Chondrocyte (in vitro differentiated cells): Measurements from ENCODE around the gene ABHD1. TPM values are rescaled to one million over a fixed set of nuclear protein-coding genes. Genes with fewer than 3 reads are reported as not detected.

Experiments used
- DNase-seq: peaks from one replicate; pipeline ENCODE4 v3.0.0; 2021; ENCODE audit warnings: mixed read lengths, low spot score
- H3K27ac Mint-ChIP-seq: one replicate; pipeline ENCODE4 v1.8.0; 2021; ENCODE audit warnings: mild to moderate bottlenecking, moderate library complexity, mixed read lengths; ENCODE audit not compliant: unreplicated experiment
- H3K27me3 Mint-ChIP-seq: 2 replicates; pipeline ENCODE4 v1.8.0; 2021; ENCODE audit warnings: low read depth, mixed read lengths
- H3K36me3 Mint-ChIP-seq: 2 replicates; pipeline ENCODE4 v1.8.0; 2021; ENCODE audit warnings: low read depth, mixed read lengths
- H3K4me1 Mint-ChIP-seq: 2 replicates; pipeline ENCODE4 v1.8.0; 2021; ENCODE audit warnings: low read depth, mild to moderate bottlenecking, mixed read lengths
- H3K4me3 Mint-ChIP-seq: one replicate; pipeline ENCODE4 v1.8.0; 2021; ENCODE audit warnings: mild to moderate bottlenecking, moderate library complexity, mixed read lengths; ENCODE audit not compliant: unreplicated experiment
- H3K9me3 Mint-ChIP-seq: 2 replicates; pipeline ENCODE4 v1.8.0; 2021; ENCODE audit warnings: low read depth, mixed read lengths
- CTCF ChIP-seq: fragments of 200-600 bp; sonication (generic); IDR thresholded peaks from 2 replicates; pipeline ENCODE4 v1.5.0; 2021; ENCODE audit warnings: antibody characterized with exemption, mild to moderate bottlenecking, moderate library complexity
- total RNA-seq: library from RNA; stranded (reverse); gene quantifications from 3 replicates; pipeline ENCODE4 v1.2.1, GENCODE V29; 2021

ABHD1 gene
- total RNA-seq, 1 donor from 2014 or later, result 0.30 TPM

DNA sequence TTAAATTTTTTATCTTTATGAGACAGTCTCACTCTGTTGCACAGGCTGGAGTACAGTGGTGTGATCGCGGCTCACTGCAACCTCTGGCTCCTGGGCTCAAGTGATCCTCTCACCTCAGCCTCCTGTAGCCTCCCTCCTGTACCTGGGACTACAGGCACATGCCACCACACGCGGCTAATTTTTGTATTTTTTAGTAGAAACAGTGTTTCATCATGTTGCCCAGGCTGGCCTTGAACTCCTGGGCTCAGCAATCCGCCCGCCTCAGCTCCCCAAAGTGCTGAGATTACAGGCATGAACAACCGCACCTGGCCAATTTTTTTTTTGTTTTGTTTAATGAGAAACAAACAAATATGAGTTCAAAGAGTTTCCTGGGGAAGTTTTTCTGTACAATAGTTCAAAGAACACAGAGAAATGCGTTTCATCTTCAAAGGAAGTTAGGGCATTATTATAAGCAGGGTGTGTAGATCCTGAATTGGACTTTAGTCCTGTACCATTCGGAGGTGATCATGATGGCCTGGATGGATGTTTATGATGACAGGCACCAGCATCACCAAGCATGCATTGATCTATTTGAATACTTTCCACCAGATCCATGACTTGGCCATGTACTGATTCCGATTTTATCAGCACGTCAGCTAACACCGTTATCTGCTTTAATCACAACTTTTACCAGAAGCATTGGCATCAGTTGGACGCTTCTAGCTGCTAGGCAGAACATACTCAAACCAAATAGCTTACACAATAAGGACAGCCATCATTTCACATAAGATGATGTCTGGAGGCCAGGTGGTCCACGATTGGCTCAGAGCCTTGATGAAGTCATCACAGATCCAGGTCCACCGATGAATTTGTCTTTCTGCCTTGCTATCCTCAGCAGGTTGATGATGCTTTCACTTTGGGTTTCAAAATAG lies 54.1 kb downstream of the ABHD1 start:
- no peaks in the 10 kb centered on the region for H3K9me3 Mint-ChIP-seq
- H3K4me3 Mint-ChIP-seq, result no peak overlapping the region

DNA sequence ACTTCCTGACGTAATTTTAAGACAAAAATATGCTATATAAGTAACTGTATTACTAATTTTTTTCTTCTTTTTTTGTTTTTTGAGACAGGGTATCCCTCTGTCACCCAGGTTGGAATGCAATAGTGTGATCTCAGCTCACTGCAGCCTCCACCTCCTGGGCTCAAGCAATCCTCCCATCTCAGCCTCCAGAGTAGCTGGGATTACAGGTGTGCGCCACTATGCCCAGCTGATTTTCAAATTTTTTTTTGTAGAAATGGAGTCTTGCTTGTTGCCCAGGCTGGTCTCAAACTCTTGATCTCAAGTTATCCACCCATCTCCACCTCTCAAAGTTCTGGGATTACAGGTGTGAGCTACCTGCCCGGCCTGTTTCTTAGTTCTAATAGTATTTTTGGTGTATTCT lies 54.9 kb downstream of the ABHD1 start:
- Mint-ChIP-seq H3K27ac (no peak overlapping the region), H3K4me3 (no peak overlapping the region), H3K4me1 (peaks cover 3% of the 10 kb centered on the region), H3K9me3 (no peaks in the 10 kb centered on the region), H3K36me3 (no peaks in the 10 kb centered on the region), H3K27me3 (peaks cover 10% of the 10 kb centered on the region)
- no peak for TF ChIP-seq CTCF
- no peak for DNase-seq

More for the DNA sequence above, 54.1 kb downstream of the ABHD1 start:
- no peak for DNase-seq
- H3K27me3 Mint-ChIP-seq, result peaks cover 14% of the 10 kb centered on the region
- TF ChIP-seq CTCF, result no peak
- no peak overlapping the region for H3K27ac Mint-ChIP-seq
- no peaks in the 10 kb centered on the region for H3K36me3 Mint-ChIP-seq
- H3K4me1 Mint-ChIP-seq, result peaks cover 3% of the 10 kb centered on the region

GRCh38 chr2:27179344-27180000 lies 55.9 kb downstream of the ABHD1 start:
- Mint-ChIP-seq H3K27ac (no peak overlapping the region), H3K27me3 (peaks cover 12% of the 10 kb centered on the region), H3K9me3 (no peaks in the 10 kb centered on the region), H3K4me1 (peaks cover 3% of the 10 kb centered on the region), H3K4me3 (no peak overlapping the region), H3K36me3 (no peaks in the 10 kb centered on the region)
- no peak for TF ChIP-seq CTCF
- no peak for DNase-seq

Other genes with a start within 250 kb of the ABHD1 start
- 12.0 to 16.9 TPM (median 12.3 TPM) in 3 replicates for gene MAPRE3, start 153.2 kb upstream of the ABHD1 start, total RNA-seq
- 107 to 166 TPM (median 110 TPM) in 3 replicates for gene TMEM214, start 90.8 kb upstream of the ABHD1 start, total RNA-seq
- 14.0 to 31.8 TPM (median 16.3 TPM) in 3 replicates for gene AGBL5, start 72.1 kb upstream of the ABHD1 start, total RNA-seq
- gene OST4, start 52.2 kb upstream of the ABHD1 start, total RNA-seq, result 473 to 494 TPM (median 478 TPM) in 3 replicates
- 180 to 235 TPM (median 182 TPM) in 3 replicates for gene EMILIN1, start 45.2 kb upstream of the ABHD1 start, total RNA-seq
- 1.2 to 1.9 TPM (median 1.3 TPM) in 3 replicates for gene KHK, start 37.0 kb upstream of the ABHD1 start, total RNA-seq
- gene CGREF1, start 4.7 kb upstream of the ABHD1 start, total RNA-seq, result 9.6 to 15.9 TPM (median 13.5 TPM) in 3 replicates
- 44.7 to 53.0 TPM (median 49.4 TPM) in 3 replicates for gene PREB, start 10.8 kb downstream of the ABHD1 start, total RNA-seq
- gene PRR30, start 15.6 kb downstream of the ABHD1 start, total RNA-seq, result not detected in 3 replicates
- gene TCF23, start 25.2 kb downstream of the ABHD1 start, total RNA-seq, result not detected in 3 replicates
- 79.0 to 116 TPM (median 91.2 TPM) in 3 replicates for gene ATRAID, start 88.2 kb downstream of the ABHD1 start, total RNA-seq
- 21.8 to 27.9 TPM (median 24.3 TPM) in 3 replicates for gene SLC5A6, start 88.5 kb downstream of the ABHD1 start, total RNA-seq
- gene CAD, start 93.6 kb downstream of the ABHD1 start, total RNA-seq, result 54.8 to 88.4 TPM (median 55.0 TPM) in 3 replicates
- gene SLC30A3, start 139.2 kb downstream of the ABHD1 start, total RNA-seq, result 0.17 to 0.31 TPM in 2 of 3 replicates, not detected in the other
- gene DNAJC5G, start 151.6 kb downstream of the ABHD1 start, total RNA-seq, result not detected in 3 replicates
- not detected in 3 replicates for gene TRIM54, start 158.6 kb downstream of the ABHD1 start, total RNA-seq
- gene UCN, start 184.6 kb downstream of the ABHD1 start, total RNA-seq, result 1.2 to 2.7 TPM (median 1.5 TPM) in 3 replicates
- 57.6 to 68.7 TPM (median 57.7 TPM) in 3 replicates for gene MPV17, start 199.3 kb downstream of the ABHD1 start, total RNA-seq
- gene GTF3C2, start 232.9 kb downstream of the ABHD1 start, total RNA-seq, result 42.0 to 55.3 TPM (median 43.2 TPM) in 3 replicates
- gene EIF2B4, start 246.5 kb downstream of the ABHD1 start, total RNA-seq, result 43.1 to 46.2 TPM (median 44.0 TPM) in 3 replicates
- gene SNX17, start 246.8 kb downstream of the ABHD1 start, total RNA-seq, result 108 to 130 TPM (median 111 TPM) in 3 replicates